CD4-positive, alpha-beta T cell (primary cell): Measurements from ENCODE around the gene RAD51B. TPM values are rescaled to one million over a fixed set of nuclear protein-coding genes. Genes with fewer than 3 reads are reported as not detected.

Experiments used
- ATAC-seq: fragments of 200-7000 bp; cut with Tn5 transposase; one replicate; pipeline ENCODE4 v1.10.0; 2022; ENCODE audit warnings: mild to moderate bottlenecking; ENCODE audit not compliant: poor library complexity
- CTCF ChIA-PET: fragments of 350-600 bp; sonication (Branson Sonifier 250); formaldehyde crosslinking; loops from one replicate; lab custom pipeline; 2021; ENCODE audit warnings: antibody characterized with exemption, inconsistent platforms; lab: Charles Lee
- POLR2A ChIA-PET: fragments of 350-600 bp; sonication (Branson Sonifier 250); formaldehyde crosslinking; loops from one replicate; lab custom pipeline; 2021; ENCODE audit warnings: antibody characterized with exemption, inconsistent platforms; lab: Charles Lee
- DNase-seq, 14 experiments: peaks; one replicate each; pipeline ENCODE4 v3.0.0-alpha.2; 2013 to 2020; ENCODE audit warnings: mixed read lengths in 2 of 14
- H3K27ac ChIP-seq, 2 donors: one replicate each; pipeline versions ENCODE4 v1.5.1 to v1.7.0; 2013; ENCODE audit warnings: low read length in 2 of 2, low read depth in 1 of 2, mild to moderate bottlenecking in 1 of 2
- H3K27me3 ChIP-seq, 2 experiments: 1 replicate in 1 of 2; 2 replicates in 1 of 2; pipeline versions ENCODE4 v1.6.1 to v1.7.0; 2013; ENCODE audit warnings: low read length in 2 of 2, control low read depth in 1 of 2, mild to moderate bottlenecking in 1 of 2, moderate library complexity in 1 of 2; ENCODE audit not compliant: insufficient read depth in 2 of 2, control insufficient read depth in 1 of 2
- H3K36me3 ChIP-seq: one replicate; pipeline ENCODE4 v1.6.1; 2013; ENCODE audit warnings: low read length, control low read depth; ENCODE audit not compliant: insufficient read depth
- H3K4me1 ChIP-seq: one replicate; pipeline ENCODE4 v1.6.1; 2013; ENCODE audit warnings: low read length, control low read depth; ENCODE audit not compliant: insufficient read depth
- H3K4me3 ChIP-seq: one replicate; pipeline ENCODE4 v1.5.1; 2013; ENCODE audit warnings: mild to moderate bottlenecking, low read length, moderate library complexity
- H3K9me3 ChIP-seq, 2 experiments: 1 replicate in 1 of 2; 2 replicates in 1 of 2; pipeline versions ENCODE4 v1.6.1 to v1.7.0; 2013; ENCODE audit warnings: low read length in 2 of 2, mild to moderate bottlenecking in 2 of 2, control low read depth in 1 of 2, moderate library complexity in 1 of 2; ENCODE audit not compliant: control insufficient read depth in 1 of 2, insufficient read depth in 1 of 2
- H3K27ac Mint-ChIP-seq: one replicate; pipeline ENCODE4 v1.8.0; 2020; ENCODE audit warnings: mixed read lengths
- H3K27me3 Mint-ChIP-seq: one replicate; pipeline ENCODE4 v1.8.0; 2021; ENCODE audit warnings: mixed read lengths
- H3K36me3 Mint-ChIP-seq: one replicate; pipeline ENCODE4 v1.8.0; 2021; ENCODE audit warnings: low read depth, mixed read lengths
- H3K4me1 Mint-ChIP-seq: one replicate; pipeline ENCODE4 v1.8.0; 2021; ENCODE audit warnings: low read depth, mixed read lengths
- H3K4me3 Mint-ChIP-seq: one replicate; pipeline ENCODE4 v1.8.0; 2020; ENCODE audit warnings: mild to moderate bottlenecking, mixed read lengths
- H3K9me3 Mint-ChIP-seq: one replicate; pipeline ENCODE4 v1.8.0; 2020; ENCODE audit warnings: mixed read lengths
- CTCF ChIP-seq: fragments of 200-600 bp; IDR thresholded peaks from one replicate; pipeline ENCODE4 v1.8.0; 2022; ENCODE audit warnings: antibody characterized with exemption, mild to moderate bottlenecking
- intact Hi-C, 2 experiments: fragments of 100-400 bp; cut with DNase I in 1 of 2; cut with micrococcal nuclease in 1 of 2; formaldehyde crosslinking; loops; one replicate each; pipeline versions ENCODE4 v1.15.1 to v1.9.0; 2023 to 2025; cut with DNase I, micrococcal nuclease
- total RNA-seq, 174 experiments: library from RNA in 2 of 174; stranded (reverse) in 2 of 174; gene quantifications; one replicate each; pipeline ENCODE4 v1.2.3 and lab custom pipeline; 2021 to 2026

The RAD51B gene
- total RNA-seq, 2 experiments from 2014 or later: 18.4 to 20.0 TPM

GRCh38 chr14:68525516-68525915, 705.9 kb downstream of the RAD51B start:
- ChIA-PET CTCF (no interaction called here), POLR2A (no interaction called here)
- peaks cover 10 to 11% of the 10 kb centered on the region in 2 experiments for H3K9me3 ChIP-seq
- H3K27ac Mint-ChIP-seq: no peak overlapping the region
- H3K36me3 ChIP-seq: no peaks in the 10 kb centered on the region
- no peaks in the 10 kb centered on the region for H3K27me3 Mint-ChIP-seq
- no peak overlapping the region for H3K4me3 Mint-ChIP-seq
- ATAC-seq (no peak), DNase-seq (no peak)
- peaks cover 5% of the 10 kb centered on the region for H3K4me1 Mint-ChIP-seq
- TF ChIP-seq CTCF: no peak
- intact Hi-C loops: no loop called here
- no peaks in the 10 kb centered on the region for H3K36me3 Mint-ChIP-seq
- no peaks in the 10 kb centered on the region for H3K9me3 Mint-ChIP-seq
- H3K27ac ChIP-seq: no peak overlapping the region
- no peaks in the 10 kb centered on the region for H3K4me1 ChIP-seq
- no peak overlapping the region for H3K4me3 ChIP-seq
- H3K27me3 ChIP-seq: no peaks in the 10 kb centered on the region

GRCh38 chr14:68526512-68527091, 707.0 kb downstream of the RAD51B start:
- H3K27me3 ChIP-seq: no peaks in the 10 kb centered on the region
- POLR2A ChIA-PET: no interaction called here
- ATAC-seq (no peak), DNase-seq (peak in 1 of 14 experiments; percentile 35)
- Mint-ChIP-seq H3K27ac (no peak overlapping the region), H3K36me3 (peaks cover 3% of the 10 kb centered on the region), H3K27me3 (no peaks in the 10 kb centered on the region), H3K4me1 (peaks cover 5% of the 10 kb centered on the region), H3K9me3 (no peaks in the 10 kb centered on the region), H3K4me3 (no peak overlapping the region)
- no peak overlapping the region for H3K27ac ChIP-seq
- no peak for TF ChIP-seq CTCF
- CTCF ChIA-PET: no interaction called here
- H3K36me3 ChIP-seq: no peaks in the 10 kb centered on the region
- no peak overlapping the region for H3K4me3 ChIP-seq
- intact Hi-C loops: no loop called here
- peaks cover 10 to 19% of the 10 kb centered on the region in 2 experiments for H3K9me3 ChIP-seq
- no peaks in the 10 kb centered on the region for H3K4me1 ChIP-seq

- Histone ChIP-seq H3K27me3 (no peaks in the 10 kb centered on the region), H3K9me3 (peaks cover 10 to 23% of the 10 kb centered on the region in 2 experiments), H3K4me1 (no peaks in the 10 kb centered on the region), H3K27ac (no peak overlapping the region), H3K4me3 (no peak overlapping the region), H3K36me3 (no peaks in the 10 kb centered on the region)
- no peak for TF ChIP-seq CTCF
- H3K27me3 Mint-ChIP-seq: no peaks in the 10 kb centered on the region
- ChIA-PET POLR2A (interaction anchor here (1.1 kb wide), 1 partner anchor 9 kb away, joined by 3 read pairs; no protein-coding TSS in a partner anchor), CTCF (no interaction called here)
- ATAC-seq (no peak), DNase-seq (no peak)
- H3K4me3 Mint-ChIP-seq: no peak overlapping the region
- peaks cover 5% of the 10 kb centered on the region for H3K4me1 Mint-ChIP-seq
- H3K27ac Mint-ChIP-seq: no peak overlapping the region
- peaks cover 3% of the 10 kb centered on the region for H3K36me3 Mint-ChIP-seq
- H3K9me3 Mint-ChIP-seq: no peaks in the 10 kb centered on the region
- intact Hi-C loops: no loop called here
Observed at GRCh38 chr14:68527329-68527851, 707.8 kb downstream of the RAD51B start.
